Measurements from ENCODE around the gene SLC38A4.
A peak's percentile ranks its signal among the peaks of the same experiment; 100 is the strongest.

Gene SLC38A4

GRCh38 chr12:46814143-46814542, 11.7 kb downstream of the SLC38A4 start:
- DNase-seq (ENCODE audit: low spot score) = no peak

- no peak for DNase-seq (ENCODE audit: low spot score)
Measured at GRCh38 chr12:46811185-46811584, 14.6 kb downstream of the SLC38A4 start.

- DNase-seq (ENCODE audit: low spot score) = no peak
Measured at GRCh38 chr12:46808955-46809697, 16.7 kb downstream of the SLC38A4 start.

GRCh38 chr12:46808317-46808716, 17.5 kb downstream of the SLC38A4 start:
- DNase-seq (ENCODE audit: low spot score) = no peak

- no peak for DNase-seq (ENCODE audit: low spot score)
Measured at GRCh38 chr12:46804054-46804453, 21.7 kb downstream of the SLC38A4 start.

- no peak for DNase-seq (ENCODE audit: low spot score)
Measured at GRCh38 chr12:46803517-46803916, 22.3 kb downstream of the SLC38A4 start.

GRCh38 chr12:46801293-46801692, 24.5 kb downstream of the SLC38A4 start:
- DNase-seq (ENCODE audit: low spot score) = no peak

GRCh38 chr12:46800160-46800559, 25.6 kb downstream of the SLC38A4 start:
- DNase-seq (ENCODE audit: low spot score) = no peak

GRCh38 chr12:46798648-46799047, 27.1 kb downstream of the SLC38A4 start:
- DNase-seq (ENCODE audit: low spot score) = no peak

GRCh38 chr12:46798056-46798455, 27.7 kb downstream of the SLC38A4 start:
- DNase-seq (ENCODE audit: low spot score) = no peak

- no peak for DNase-seq (ENCODE audit: low spot score)
Measured at GRCh38 chr12:46795988-46796387, 29.8 kb downstream of the SLC38A4 start.

- DNase-seq (ENCODE audit: low spot score) = no peak
Measured at GRCh38 chr12:46794593-46795190, 31.1 kb downstream of the SLC38A4 start.

GRCh38 chr12:46792925-46793324, 32.9 kb downstream of the SLC38A4 start:
- no peak for DNase-seq (ENCODE audit: low spot score)

- no peak for DNase-seq (ENCODE audit: low spot score)
Measured at GRCh38 chr12:46790066-46790465, 35.7 kb downstream of the SLC38A4 start.

- no peak for DNase-seq (ENCODE audit: low spot score)
Measured at GRCh38 chr12:46788072-46788887, 37.5 kb downstream of the SLC38A4 start.

- DNase-seq (ENCODE audit: low spot score) = no peak
Measured at GRCh38 chr12:46787496-46788055, 38.2 kb downstream of the SLC38A4 start.

- DNase-seq (ENCODE audit: low spot score) = peak; percentile 15
Measured at GRCh38 chr12:46786774-46787173, 39.0 kb downstream of the SLC38A4 start.

- DNase-seq (ENCODE audit: low spot score) = no peak
Measured at GRCh38 chr12:46785382-46785781, 40.4 kb downstream of the SLC38A4 start.

GRCh38 chr12:46783871-46784270, 41.9 kb downstream of the SLC38A4 start:
- DNase-seq (ENCODE audit: low spot score) = no peak

- DNase-seq (ENCODE audit: low spot score) = no peak
Measured at GRCh38 chr12:46779879-46780278, 45.9 kb downstream of the SLC38A4 start.

- no peak for DNase-seq (ENCODE audit: low spot score)
Measured at GRCh38 chr12:46779063-46779462, 46.7 kb downstream of the SLC38A4 start.

GRCh38 chr12:46778415-46778814, 47.4 kb downstream of the SLC38A4 start:
- no peak for DNase-seq (ENCODE audit: low spot score)

GRCh38 chr12:46777587-46777986, 48.2 kb downstream of the SLC38A4 start:
- no peak for DNase-seq (ENCODE audit: low spot score)
